SIG-M5 (cell line): Measurements from ENCODE around the gene MVB12A.

Experiments
- DNase-seq: peaks from one replicate; lab custom pipeline; 2025; lab: John Stamatoyannopoulos, UW

Gene MVB12A

DNA sequence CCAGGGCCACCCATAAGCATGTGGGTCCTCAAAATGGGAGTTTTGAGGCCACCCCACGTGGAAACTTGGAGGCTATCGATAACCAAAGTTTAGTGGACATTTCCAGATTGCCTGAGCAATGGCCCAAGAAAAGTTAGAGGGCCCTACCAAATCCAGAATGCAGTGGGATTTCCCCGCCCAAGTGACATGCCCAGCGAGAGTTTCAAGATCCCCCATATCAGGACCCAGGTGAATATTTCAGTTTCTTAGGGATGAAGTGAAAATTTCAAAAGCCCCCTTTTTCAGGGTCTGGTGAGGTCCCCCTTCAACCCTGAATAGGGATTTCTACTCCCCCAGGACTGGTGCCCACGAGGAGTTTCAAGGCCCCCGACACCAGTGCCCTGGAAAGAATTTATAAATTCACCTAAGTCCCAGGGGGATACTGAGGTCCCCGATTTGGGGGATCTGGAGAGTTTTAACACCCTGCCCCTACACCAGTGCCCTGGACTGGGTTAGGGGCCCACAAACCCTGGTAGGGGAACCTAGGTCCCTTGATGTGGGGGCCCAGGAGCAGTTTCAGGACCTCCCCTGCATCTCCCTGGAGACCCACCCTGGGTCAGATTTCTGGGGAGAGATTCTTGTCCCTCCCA lies 15.1 kb upstream of the MVB12A start:
- DNase-seq = no peak

DNA sequence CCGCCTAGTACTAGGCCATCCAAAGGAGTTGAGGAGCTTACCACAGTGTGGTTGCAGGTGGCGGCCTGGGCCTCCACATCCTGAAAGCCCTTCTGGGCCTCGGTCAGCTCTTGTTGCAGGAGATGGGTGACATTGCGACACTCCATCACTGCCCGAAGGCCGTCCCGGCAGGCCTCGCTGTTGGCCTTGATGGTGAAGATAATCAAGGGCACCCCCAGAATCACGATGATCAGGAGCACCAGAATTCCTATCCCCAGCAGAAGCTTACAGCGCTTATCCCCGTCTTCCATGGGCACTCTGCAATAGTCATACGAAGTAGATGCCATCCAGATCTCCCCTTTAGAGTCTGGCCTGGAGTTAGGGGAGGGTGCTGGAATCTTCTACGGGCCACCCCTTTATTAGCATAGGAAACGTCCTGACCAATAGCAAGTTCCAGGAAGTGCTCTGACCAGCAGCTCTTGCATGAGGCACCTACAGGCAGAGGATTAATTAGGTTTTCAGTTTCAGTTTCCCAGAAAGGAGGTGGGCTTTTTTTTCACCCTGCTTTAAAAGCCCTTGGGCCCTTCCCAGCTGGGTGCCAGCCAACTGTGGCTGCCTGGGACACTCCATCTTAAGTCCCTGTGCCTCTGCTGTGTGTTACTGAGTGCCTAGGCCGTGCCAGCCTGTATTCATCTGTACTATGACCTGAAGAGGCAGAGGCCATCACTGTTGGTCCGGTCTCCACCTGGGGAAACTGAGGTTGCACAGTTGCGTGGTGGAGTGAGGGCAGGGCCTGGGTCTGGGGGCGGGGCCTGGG lies 14.4 kb upstream of the MVB12A start, which contains the start of gene BST2:
BST2 (minus strand) TSS at position 381 of the 796 bp plus-strand sequence; CDS start at position 326, 55 bp downstream.
- peak; percentile 73 for DNase-seq

DNA sequence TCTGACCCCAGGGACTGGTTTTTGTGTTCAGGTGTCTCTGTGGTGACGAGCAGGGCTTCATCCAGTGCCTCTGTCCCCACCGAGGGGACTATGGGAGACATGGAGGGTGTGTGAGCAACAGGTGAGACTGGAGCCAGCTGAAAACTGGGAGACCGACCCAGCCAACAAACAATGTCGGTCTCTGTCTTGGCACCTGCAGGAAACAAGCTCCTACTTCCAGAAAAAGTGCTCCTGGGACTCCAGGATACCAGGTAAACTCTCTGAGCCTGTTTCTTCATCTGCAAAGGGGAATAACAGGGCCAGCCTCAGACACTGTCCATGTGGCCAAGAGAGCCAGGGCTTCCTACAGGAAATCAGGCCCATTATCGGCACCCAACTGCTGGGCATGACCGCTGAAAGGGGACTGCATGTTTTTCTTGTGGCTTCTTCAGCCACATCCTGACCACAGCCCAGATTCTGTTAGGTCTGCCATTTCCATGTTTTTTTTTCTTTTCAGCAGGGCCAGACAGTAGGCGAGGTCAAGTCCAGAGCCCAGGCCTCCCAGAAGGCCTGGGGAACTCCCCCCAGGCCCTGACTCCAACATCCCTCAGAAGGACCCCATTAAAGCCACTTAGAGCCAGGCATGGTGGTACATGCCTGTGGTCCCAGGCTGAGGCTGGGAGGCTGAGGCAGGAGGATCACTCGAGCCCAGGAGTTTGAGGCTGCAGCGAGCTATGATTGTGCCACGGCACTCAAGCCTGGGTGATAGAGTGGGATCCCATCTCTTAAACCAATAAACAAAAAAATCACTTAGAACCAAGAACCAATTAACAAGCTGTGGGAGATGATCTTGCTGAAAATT lies 13.6 kb upstream of the MVB12A start:
- DNase-seq = no peak

DNA sequence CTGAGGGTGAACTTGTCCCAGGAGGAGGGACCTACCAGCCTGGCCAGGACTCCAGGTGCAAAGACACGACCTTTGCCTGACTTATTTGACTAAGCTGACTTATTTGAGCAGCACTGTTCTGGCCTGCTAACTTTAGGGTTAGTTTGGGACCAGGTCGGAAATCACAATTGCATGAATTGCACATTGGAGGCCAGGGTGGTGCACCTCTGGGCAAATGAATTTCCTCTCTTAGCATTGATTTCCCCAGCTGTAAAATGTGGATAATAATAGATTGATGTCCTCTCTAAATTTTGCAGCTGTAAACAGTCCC lies 13.0 kb upstream of the MVB12A start:
- no peak for DNase-seq

DNA sequence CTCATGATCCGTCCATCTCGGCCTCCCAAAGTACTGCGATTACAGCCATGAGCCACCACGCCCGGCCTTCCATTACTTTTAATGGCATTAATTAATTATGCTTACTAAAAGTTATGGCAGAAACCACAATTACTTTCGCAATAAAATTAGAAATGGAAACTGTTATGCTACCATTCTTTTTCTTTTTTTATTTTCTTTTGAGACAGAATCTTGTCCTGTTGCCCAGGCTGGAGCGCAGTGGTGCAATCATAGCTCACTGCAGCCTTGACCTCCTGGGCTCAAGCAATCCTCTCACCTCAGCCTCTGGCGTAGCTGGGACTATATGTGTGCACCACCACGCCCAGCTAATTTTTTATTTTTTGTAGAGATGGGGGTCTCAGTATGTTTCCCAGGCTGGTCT lies 9.9 kb upstream of the MVB12A start:
- DNase-seq = no peak

DNA sequence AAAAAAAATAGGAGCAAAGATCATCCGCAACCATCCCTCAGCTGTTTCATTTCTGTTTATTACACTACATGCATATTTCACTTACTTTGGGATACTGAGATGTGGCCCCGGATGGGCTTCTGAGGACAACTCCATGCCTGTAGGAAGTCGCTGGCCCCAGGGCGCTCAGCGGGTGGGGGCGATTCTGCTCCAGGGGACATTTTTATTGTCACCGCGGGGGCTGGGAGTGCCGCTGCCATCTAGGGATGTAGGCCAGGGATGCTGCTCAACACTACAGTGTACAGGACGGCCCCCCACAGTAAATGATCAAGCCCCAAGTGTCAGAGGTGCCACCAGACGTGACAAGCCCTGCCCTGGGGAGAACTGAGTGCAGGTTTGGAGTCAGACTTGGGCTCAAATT lies 8.0 kb upstream of the MVB12A start:
- DNase-seq = no peak

DNA sequence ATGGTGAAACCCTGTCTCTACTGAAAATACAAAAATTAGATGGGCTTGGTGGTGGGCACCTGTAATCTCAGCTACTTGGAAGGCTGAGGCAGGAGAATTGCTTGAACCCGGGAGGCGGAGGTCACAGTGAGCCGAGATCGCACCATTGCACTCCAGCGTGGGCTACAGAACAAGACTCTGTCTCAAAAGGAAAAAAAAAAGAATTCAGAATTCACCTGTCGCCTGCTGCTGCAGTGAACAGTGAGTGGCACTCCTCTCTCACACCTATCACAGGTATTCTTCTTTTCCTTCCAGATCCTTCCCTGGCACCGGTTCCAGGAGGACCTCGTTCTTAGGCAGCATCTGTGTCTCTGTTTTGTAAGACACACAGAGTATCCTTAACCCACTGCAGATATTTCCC lies 5.8 kb upstream of the MVB12A start:
- DNase-seq = no peak

DNA sequence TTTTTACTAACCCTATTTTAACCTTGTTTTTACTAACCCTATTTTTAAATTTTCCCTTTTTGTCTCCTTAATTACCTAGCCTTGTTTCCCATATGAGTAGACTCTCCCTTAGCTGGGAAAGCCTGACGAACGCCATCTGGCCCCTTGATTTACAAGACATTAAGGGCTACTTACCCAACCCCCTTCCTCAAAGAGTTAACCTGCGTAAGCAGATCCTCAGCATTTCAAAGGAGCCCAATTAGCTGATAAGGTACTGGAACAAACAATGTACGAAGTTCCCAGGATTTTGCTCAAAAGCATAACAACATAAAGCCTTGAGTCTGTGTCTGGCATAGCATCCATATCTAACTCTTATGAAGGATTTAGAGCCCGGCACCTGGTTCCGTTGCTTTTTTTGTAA lies 4.7 kb upstream of the MVB12A start:
- no peak for DNase-seq

DNA sequence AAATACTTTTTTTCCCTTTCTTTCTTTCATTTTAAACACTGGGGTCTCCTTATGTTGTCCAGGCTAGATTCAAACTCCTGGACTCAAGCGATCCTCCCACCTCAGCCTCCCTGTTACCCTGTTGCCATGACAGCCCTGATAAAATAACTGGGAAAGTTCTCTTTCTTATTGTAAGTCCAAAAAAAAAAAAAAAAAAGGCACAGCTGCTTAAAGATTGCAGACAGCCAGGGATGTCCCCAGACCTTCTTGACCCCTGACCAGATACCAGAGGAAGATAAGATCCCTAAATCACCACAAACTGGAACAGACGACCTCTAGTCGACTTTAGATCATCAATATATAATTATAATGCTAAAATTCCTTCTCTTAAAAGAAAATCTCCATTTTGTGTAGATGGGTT lies 1.1 kb upstream of the MVB12A start:
- DNase-seq = no peak

DNA sequence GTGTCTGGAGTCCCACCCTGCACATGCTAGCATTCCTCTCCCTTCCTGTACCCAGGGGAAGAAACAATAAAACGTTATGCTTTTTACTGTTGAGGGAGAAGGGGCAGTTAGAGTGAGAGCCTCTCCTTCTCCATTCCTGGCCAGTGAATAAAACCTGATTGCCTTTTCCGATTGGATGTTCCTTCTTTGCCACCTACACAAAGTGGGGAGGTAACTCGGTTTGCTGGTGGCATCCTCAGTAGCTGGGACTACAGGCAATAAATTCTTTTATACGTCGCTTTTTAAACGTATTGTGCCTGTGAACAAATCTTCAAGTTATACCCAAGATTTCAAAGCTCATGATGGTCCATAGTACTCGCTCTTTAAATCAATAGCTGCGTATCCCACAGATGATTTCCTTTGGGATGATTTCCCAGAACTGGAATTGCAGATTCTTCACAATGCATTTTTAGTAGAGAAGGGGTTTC lies 660 bp upstream of the MVB12A start:
- DNase-seq = no peak

DNA sequence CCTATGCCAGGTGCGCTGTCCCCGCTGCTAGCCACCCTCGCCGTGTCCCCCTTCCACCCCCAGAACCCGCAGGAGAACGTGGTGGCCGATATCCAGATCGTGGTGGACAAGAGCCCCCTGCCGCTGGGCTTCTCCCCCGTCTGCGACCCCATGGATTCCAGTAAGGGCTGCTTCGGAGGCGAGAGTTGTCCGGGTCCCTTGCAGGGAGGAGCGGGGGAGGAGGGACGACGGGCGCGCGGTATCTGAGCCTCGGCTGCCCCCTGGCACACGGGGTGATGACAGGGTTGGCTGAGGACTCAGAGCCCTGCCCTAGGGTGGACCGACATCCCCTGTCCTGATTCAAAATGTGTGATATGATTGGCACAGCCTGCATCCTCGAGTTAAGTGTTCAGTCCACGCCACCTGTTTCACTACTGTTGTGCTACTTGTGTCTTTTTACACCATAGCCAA lies 653 bp downstream of the MVB12A start:
- DNase-seq = no peak

DNA sequence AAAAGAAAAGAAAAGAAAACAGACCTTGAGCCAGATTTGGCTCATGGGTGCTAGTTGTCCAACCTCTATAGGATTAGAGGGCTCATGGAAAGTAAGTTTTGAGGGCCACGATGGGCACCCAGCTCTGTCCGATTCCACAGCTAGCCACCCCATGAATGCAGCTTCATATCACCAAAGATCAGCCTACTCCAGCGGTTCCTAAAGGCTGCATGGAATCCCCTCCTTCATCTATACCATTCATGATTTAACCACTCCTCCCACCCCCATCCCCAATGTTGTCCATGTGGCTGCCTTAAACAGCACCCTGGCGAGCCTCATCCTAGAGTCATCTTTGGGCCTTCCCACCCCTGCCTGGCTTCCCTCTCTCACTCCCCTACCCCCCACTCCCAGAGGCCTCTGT lies 2.1 kb downstream of the MVB12A start:
- DNase-seq = no peak

DNA sequence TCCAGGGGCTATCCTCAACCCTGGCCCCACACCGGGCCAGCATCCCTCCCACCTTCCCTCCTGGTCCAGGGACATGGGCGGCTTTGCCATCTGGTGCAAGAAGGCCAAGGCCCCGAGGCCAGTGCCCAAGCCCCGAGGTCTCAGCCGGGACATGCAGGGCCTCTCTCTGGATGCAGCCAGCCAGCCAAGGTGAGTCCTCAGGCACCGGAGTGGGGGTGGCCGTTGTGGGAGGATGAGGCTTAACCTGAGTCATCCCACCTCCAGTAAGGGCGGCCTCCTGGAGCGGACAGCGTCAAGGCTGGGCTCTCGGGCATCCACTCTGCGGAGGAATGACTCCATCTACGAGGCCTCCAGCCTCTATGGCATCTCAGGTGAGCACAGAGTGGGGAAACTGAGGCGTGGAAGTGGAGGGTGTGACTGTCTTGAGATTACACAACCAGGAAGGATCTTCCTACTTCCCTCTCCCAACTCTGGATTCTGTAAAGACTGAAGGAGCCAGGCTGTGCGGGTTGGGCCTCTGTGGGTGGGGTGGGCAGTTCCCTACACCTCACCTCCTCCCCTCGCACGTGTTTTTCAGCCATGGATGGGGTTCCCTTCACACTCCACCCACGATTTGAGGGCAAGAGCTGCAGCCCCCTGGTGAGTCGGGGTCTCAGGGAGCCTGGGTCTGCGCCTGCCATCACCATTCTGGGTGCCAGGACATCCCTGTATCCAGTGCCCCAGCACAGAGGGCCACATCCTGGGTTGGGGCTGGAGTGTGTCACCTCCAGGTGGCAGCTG lies 3.8 kb downstream of the MVB12A start:
- no peak for DNase-seq

DNA sequence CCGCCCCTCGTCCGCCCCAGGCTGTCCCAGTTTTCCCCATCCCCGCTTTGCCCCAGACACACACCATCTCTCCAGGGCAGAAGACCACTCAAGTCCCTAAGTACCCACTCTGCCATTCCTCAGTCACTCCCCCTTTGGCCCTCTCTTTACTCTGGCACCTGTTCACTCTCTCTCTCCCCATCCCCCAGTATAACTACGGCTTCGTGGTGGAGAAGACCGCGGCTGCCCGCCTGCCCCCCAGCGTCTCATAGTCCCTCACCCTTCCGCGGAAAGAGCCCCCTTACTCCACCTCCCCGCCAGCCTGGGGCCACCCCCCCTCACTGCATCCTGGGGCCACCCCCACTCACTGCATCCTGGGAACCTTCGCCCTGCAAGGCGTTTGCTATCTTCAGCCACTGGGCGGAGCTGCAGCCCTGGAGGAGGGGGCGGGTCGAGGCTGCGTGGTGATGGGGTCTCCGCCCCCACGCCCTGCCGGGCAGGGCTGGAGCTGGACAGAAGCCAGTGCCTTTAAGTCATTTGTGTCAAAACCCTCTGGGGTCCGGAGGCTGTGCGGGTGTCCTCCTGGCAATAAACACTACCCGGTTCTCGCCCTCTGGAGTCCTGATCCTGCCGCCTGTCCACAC lies 5.0 kb downstream of the MVB12A start:
- no peak for DNase-seq

DNA sequence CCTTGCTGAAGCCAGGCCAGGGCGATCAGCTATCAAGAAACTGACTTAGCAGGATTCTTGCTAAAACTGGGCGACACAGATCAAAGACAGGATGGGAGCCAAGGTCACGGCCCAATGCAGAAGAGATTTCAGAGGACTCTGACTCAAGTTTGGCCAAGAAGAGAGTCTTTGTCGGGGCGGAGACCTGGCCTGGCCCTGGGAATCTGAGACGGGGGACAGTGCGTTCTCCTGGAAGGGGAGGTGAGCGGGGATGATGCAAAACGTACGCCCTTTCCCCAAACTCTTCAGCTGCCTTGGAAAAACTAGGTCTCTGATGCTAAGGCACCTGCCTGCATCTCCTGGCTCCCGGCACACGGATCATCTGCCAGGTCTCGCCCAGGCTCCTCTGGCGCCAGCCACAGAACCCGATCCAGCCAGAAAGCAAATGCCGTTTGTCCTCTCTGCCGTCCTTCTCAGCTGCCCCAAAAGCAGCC lies 9.8 kb downstream of the MVB12A start:
- no peak for DNase-seq

DNA sequence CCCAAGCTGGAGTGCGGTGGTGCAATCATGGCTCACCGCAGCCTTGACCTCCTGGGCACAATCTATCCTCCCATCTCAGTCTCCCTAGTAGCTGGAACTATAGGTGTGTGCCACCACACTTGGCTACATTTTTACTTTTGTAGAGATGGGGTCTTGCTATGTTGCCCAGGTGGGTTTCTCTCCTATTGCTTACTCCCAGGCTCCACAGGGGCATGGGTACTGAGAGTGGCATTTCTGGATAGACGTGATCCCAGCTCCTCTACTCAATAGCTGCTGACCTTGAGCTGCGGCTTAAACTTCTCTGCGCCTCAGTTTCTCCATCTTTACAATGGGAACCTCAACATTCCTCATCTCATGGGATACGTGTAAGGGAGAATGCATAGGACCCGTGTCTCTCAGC lies 11.6 kb downstream of the MVB12A start:
- no peak for DNase-seq

DNA sequence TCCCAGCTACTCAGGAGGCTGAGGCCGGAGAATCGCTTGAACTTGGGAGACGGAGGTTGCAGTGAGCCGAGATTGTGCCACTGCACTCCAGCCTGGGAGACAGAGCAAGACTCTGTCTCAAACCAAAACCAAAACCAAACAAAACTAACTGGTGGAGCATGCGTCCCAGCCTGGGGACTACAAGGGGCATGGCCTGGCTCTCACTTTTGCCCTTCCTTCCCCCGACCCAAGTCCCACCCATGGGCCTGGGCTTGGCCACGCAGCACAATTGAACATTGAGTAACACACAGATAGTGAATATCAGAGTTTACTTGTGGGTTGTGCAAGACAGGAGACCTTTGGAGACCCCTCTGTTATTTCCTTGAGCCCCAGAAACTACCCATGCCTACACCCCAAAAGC lies 15.4 kb downstream of the MVB12A start:
- no peak for DNase-seq

DNA sequence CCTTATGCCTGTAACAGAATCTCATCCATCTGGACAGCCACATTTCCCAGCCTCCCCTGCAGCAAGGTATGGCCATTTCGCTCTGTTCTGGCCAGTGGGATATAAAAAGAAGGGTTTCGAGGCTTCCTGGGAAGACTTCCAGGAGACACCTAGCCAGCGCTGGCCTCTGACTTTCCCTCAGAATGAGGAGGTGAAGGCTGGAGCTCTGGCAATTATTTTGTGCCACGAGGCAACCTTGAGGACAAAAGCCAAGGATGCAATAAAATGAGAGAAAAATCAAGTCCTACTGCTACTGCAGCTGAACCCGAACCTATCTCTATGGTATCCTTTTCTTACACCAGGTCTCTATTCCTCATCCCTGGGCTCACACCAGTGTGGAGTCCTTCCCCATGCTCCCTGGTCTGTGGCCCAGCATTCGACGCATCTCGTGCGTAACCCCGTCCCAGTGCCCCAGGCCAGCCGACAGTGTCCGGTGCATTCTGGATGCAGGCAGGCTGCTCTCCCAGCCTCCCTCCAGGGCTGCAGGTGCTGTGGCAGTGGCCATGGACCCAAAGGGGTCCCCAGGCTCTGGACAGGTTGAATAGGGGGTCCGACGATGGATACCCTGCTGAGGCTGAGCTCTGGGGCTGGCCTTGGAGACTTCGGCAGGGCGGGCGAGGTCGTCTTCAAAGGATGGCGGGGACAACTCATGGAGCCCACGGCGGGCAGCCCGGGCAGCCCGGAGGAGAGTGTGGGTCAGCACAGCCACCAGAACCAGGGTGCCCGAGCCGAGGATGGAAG lies 16.4 kb downstream of the MVB12A start:
- no peak for DNase-seq

DNA sequence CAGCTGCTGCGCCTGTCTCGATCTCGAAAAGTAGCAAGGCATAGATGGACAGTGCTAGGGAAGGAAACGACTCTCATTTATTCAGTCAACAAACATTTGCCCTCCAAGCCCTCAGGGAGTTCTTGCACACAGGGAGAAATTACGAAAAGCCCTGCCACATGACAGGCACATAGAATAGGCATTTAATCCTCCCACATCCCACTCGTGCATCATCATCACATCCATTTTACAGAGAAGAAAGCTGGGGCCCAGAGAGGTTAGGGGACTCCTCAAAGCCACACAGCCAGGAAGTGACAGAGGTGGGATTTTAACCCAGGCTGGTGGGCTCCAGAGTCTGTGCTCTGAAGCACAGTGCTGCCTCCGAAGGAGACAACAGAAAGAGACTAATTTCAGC lies 17.0 kb downstream of the MVB12A start:
- DNase-seq = no peak

DNA sequence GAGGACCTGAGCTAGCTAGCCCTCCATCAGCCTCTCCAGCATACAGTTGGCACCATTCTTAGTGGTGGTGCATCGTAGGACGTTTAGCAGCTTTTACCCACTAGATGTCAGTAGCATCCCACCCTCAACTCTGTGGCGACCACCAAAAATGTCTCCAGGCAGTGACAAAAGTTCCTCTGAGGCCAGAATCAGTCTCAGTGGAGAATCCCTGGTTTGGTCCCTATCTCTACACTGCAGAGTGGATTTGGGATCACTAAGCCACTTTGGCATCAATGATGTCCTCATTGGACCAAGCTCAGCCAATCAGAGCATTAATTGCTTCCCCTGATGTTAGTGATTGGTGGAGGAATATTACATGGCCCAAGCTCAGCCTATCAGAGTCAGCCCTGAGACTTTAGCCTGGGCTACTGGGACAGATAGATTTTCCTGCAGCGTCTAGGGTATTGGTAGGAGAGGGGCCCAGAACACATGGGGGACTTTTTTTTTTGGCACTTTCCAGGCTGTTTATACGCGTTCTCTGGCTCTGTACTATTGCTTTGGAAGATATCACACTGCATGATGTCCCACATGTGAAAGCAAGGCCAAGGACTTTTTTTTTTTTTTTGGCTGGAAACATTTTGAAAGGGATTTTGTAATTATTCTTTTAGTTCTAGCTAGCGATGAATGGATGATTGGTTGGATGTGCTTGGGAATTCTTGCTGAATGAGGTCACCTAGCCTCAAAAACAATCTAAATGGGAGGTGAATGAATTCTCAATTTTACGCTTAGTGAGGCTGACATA lies 21.6 kb downstream of the MVB12A start:
- no peak for DNase-seq
